ENCODE results near the gene MYRIP.
A peak's percentile ranks its signal among the peaks of the same experiment; 100 is the strongest.
"Not testable (repeated sequence)": the region's sequence is repeated elsewhere in the genome, so short reads cannot be mapped to it uniquely, and the experiment has no call there.

Gene MYRIP

GRCh38 chr3:40247714-40248454 is 438.5 kb downstream of the MYRIP start:
- no peak for DNase-seq

- no peak for DNase-seq
Observed at GRCh38 chr3:40248591-40248990, 439.2 kb downstream of the MYRIP start.

DNA sequence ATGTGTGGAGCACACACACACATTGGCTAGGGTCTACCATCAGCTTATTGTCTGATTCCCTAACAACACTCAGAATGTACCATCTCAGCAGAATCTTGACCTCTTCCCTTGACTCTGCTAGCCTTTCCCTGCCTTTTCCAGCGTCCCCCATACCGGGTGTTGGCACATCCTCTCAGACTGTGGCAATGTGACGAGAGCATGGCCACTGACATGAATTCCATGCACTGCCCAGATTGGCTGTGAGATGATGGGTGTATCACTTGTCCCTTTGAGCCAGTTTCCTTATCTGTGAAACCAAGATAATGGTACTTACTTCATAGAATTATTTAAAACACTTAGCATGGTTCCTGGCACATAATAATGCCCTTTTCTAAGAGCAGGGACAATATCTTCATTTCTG is 439.8 kb downstream of the MYRIP start:
- no peak for DNase-seq

DNA sequence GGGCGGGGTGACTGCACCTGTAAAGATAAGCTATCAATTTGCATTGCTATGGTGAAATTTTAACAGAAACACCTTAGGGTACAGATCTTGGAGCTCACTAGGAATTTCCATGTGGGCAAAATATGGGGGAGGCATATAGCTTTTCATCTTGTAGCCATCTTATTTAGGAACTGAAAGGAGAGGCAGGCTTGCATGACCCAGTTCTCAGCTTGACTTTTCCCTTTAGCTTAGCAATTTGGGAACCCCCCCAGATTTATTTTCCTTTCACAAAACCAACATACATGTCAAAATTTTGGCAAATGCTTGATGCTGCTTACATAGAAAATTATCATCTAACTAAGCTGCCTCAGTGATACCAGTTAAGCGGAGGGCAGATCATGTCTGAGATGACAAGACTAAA is 445.1 kb downstream of the MYRIP start:
- DNase-seq, result no peak

DNA sequence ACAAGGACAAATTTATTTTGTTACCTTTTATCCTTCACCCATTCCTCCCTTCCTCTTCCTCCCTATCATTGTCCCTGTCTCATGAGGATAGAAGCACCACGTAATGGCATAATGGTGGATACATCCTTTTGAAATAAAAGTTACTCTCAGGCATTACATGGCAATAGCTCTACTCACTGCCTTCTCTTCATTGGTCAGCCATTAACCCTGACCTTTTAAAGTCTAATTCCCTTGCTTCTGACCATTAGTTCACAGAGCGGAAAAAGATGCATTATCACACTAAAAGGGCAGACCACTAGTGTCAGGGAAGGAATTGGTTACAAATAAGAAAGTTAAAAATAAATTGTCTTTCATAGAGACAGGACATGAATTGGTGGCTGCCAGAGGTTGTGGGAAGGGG is 445.5 kb downstream of the MYRIP start:
- DNase-seq, result no peak

GRCh38 chr3:40255532-40255931 is 446.1 kb downstream of the MYRIP start:
- DNase-seq, result no peak

GRCh38 chr3:40258064-40258463 is 448.7 kb downstream of the MYRIP start:
- DNase-seq, result no peak

DNA sequence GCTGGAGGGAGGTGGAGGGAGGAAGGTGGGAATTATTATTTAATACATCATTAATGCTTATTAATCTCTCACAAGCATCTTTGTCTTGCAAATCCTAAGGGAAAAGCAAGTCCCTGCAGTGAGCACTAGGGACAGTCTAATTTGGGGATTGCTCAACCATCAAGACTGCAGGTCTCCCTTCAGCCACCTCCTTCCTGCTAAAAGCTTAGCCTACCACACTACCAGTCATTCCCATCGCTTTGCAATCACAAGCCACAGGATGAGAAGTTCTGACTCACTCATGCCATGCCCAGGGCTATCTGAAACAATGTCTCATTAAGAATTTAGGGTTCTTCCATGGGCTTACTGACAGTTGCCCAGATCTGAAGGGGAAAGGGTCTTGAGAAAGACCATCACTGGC is 449.1 kb downstream of the MYRIP start:
- DNase-seq, result no peak

GRCh38 chr3:40262331-40262730 is 452.9 kb downstream of the MYRIP start:
- no peak for DNase-seq

GRCh38 chr3:40264451-40264850 is 455.0 kb downstream of the MYRIP start:
- DNase-seq, result no peak

DNA sequence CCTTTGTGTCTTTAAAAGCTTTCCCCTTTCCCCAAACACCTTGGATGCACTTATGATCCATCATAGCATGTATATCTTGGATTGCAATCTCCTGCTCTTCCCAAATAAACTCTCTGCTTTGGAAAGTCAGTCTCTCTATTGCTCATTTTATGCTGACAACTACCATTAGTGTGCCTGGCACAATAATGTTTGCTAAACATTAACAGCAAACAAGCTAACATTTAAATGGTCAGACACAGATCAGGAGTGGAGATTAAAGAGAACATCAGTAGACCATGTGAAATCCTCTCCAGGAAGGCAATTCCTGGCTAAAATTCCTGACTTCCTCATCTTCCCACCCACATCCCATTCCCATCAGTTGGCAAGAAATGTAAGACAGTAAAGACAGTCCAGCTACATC is 455.8 kb downstream of the MYRIP start:
- no peak for DNase-seq

DNA sequence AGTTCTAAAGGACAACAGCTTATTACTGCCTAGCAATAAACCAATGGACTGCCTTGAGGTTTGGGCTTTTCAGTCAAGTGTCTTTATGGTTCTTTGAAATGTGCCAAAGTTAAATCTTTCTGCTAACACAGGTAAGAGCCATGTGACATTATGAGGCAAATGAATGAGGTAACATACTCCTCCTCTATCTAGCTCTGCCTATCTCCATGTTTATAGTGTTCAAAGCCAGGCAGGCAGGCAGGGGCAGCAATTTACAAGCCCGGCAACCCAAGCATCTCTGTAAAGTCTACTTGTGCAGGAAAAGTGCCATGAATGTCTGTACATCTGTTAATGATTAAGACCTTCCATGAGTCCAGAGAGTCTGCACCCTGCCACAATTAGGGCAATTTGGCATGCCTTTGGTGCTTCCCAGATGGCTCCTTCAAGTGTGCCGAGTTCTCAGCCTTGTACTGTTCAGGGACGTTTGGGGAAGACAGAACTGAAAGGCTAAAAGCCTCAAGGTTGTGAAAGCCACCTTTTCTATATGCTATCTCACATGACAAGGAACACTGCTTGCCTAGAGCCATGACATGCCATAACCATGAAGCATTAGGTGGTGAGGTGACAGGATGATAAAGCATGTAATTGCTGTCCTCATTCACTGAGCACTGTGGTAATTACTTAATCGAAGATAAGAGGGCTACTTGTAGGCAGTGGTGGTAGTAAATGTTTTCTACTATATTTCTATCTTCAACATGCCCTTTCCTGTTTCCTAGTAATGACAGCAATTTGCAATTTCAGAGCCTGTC is 458.7 kb downstream of the MYRIP start:
- DNase-seq, result peak; percentile 7

- DNase-seq, result no peak
Observed at GRCh38 chr3:40268802-40269524, 459.6 kb downstream of the MYRIP start.

DNA sequence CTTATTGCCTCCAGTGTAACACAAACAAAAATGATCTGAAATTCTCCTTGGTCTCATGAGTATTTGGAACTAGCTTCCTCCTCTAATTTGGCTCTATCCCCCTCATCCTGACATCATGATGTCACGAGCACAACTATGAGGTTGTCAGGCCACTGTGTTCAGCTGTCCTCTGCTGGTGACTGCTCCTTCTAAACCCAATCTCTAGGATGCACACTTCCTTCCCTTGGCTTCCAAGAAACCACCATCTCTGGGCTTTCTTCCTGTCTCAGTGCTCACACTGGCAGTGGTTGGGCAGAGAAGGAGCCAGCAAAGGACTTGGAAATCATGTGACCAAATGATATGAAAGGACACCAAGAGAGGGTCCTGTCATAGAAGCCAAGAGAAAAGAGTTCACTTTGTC is 469.4 kb downstream of the MYRIP start:
- DNase-seq, result no peak

GRCh38 chr3:40281995-40282394 is 472.6 kb downstream of the MYRIP start:
- DNase-seq, result no peak

DNA sequence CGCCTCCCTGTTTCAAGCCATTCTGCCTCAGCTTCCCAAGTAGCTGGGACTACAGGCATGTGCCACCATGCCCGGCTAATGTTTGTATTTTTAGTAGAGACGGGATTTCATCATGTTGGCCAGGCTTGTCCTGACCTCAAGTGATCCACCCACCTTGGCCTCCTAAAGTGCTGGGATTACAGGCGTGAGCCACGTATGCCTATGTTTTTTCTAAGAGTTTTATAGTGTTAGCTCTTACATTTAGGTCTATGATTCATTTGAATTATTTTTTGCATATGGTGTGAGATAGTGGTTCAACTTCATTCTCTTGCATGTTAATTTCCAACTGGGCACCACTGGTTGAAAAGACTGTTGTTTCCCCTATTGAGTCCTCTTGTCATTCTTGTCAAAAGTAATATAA is 473.6 kb downstream of the MYRIP start:
- not testable (repeated sequence) for DNase-seq

DNA sequence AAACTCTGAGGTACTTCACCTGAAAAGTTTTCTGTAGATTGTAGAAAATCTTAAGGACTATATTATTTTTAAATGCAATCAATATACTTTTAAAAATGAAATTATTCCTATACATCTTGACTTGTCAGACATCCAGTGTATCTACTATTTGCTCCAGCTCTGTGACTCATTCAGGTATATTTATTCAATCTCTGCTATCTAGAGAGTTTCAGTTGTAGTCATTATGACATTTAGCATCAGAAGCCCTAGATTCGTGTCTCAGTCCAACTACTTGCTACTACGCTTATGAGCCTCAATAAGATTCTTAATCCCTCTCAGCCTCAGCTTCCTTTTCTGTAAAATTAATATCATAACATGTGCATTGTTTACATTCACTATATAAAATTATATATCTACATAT is 477.8 kb downstream of the MYRIP start:
- no peak for DNase-seq

DNA sequence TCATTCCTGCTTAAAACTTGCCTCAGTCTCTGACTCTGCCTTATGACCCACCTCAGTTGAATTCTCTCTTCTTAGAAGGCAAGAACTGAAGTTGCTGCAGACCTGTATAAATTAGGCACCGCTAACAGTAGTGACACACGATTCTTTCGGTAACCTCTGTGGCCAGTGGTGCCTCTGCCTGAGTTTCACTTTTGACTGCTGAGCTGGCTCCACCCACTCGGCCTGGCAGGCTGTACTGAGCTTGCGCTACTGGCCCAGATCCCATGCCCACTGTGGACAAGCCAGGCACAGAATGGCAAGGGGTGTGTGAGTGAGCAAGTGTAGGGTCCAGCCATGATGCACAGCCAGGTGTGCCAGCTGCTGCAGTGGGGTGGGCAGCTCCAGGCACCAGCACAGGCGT is 481.0 kb downstream of the MYRIP start:
- DNase-seq, result no peak

DNA sequence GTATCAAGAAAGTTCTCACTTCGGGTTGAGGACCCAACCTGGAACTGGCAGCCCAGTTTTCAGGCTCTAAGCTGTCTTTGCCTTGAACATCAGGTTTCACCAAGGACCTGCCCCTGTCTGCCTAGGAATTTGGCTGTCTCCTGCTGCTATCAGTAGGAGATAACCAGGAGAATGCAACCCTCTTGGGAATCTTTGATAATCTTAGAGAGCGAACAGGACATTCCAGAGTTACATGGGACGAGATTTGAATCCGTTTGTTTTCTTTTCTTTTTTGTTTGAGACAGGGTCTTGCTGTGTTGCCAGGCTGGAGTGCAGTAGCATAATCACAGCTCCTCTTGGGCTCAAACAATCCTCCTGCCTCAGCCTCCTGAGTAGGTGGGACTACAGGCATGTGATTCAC is 482.1 kb downstream of the MYRIP start:
- DNase-seq, result no peak

DNA sequence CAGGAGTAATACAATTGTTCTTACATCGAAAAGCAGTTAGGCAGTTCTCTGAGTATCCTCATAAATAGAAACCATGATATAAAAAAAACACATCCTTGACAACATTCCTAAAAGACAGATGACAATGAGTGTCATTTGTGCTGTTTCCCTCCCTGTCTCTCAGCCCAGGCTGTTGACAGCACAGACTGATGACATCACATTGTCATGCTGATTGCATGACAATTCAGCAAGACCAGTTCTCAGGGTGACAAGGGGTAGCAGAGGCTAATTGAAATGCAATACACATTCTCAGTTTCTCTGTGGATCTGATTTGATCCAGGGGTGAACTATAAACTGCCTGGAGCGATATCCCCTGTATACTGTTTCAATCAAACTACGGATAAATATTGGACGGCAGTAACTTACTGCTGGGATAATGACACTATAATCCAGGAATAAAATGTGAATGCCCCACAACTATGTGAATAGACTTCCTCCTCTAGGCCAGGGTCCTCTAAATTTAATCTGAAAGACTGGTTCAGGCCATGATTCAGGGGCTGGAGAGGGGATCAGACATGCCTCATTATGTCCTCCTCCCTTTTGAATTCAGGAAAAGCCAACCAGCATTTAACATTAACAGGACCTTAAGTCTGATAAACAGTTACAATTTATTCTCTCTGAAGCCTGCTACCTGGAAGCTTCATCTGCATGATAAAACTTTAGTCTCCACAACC is 483.4 kb downstream of the MYRIP start:
- no peak for DNase-seq

DNA sequence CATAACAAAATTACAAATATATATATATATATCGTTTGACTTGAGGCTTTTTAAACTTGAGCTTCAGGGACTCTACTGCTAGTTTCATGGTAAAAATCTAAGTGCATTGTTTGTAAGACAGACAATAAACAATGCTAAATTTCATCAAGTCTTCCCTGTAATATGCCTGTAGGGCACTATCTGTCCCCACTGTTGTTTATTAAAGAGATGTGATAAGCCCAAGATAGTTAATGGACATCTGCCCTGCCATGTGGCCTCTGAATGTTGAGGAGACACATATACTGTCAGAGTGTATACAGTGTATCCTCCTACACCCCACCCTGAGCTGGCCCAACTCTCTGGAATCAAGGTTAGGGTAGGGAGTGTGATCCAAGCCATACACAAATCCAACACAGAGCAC is 485.0 kb downstream of the MYRIP start:
- no peak for DNase-seq

- no peak for DNase-seq
Observed at GRCh38 chr3:40298075-40298474, 488.7 kb downstream of the MYRIP start.

GRCh38 chr3:40299130-40299720 is 489.8 kb downstream of the MYRIP start:
- no peak for DNase-seq

All from fibroblast of skin of right quadriceps (primary cell).